Pancreas (tissue), 10 donors: ENCODE results near the gene PEPD. TPM values are rescaled to one million over a fixed set of nuclear protein-coding genes. Genes with fewer than 3 reads are reported as not detected.
A peak's percentile ranks its signal among the peaks of the same experiment; 100 is the strongest.

Source experiments
- ATAC-seq, 4 donors: fragments of 200-7000 bp; cut with Tn5 transposase; one replicate each; pipeline versions ENCODE4 v1.8.0 to v1.9.1; 2020; ENCODE audit warnings: mild to moderate bottlenecking in 4 of 4, moderate library complexity in 4 of 4
- DNase-seq, 6 donors: peaks; one replicate each; pipeline ENCODE4 v3.0.0-alpha.2; 2020
- FAIRE-seq: peaks from 2 replicates; lab custom pipeline; 2012; peaks lifted over from hg19 to GRCh38; lab: Jason Lieb, UNC
- H3K27ac ChIP-seq, 4 donors: fragments of 200-600 bp; sonication (generic); 1 replicate in 3 of 4; 2 replicates in 1 of 4; pipeline versions ENCODE4 v1.5.0 to v1.8.0; 2020
- H3K27me3 ChIP-seq, 4 donors: fragments of 200-600 bp; one replicate each; pipeline ENCODE4 v1.8.0; 2021
- H3K36me3 ChIP-seq, 3 donors: fragments of 200-600 bp; sonication (generic) in 1 of 3; one replicate each; pipeline versions ENCODE4 v1.5.0 to v1.8.0; 2020 to 2021
- H3K4me1 ChIP-seq, 3 donors: fragments of 200-600 bp; one replicate each; pipeline ENCODE4 v1.8.0; 2021
- H3K4me3 ChIP-seq, 4 donors: fragments of 200-600 bp; sonication (generic) in 2 of 4; one replicate each; pipeline versions ENCODE4 v1.5.0 to v1.8.0; 2020 to 2021
- H3K9me3 ChIP-seq, 4 donors: fragments of 200-600 bp; one replicate each; pipeline ENCODE4 v1.8.0; 2021
- CTCF ChIP-seq, 4 donors: fragments of 200-600 bp; sonication (generic) in 3 of 4; IDR thresholded peaks; one replicate each; pipeline versions ENCODE4 v1.5.0 to v1.8.0; 2021; ENCODE audit warnings: antibody characterized with exemption in 4 of 4
- WGBS, 2 donors: extraction: QIAGEN DNeasy Blood & Tissue Kit; methylation state at CpG; one replicate each; pipeline ENCODE4 v1.1.7; 2013; 5-methylcytosine and 5-hydroxymethylcytosine counted together
- intact Hi-C, 3 donors: fragments of 100-400 bp; cut with DNase I; formaldehyde crosslinking; loops; one replicate each; pipeline versions ENCODE4 v1.11.1 to v1.14.2; 2022
- polyA plus RNA-seq, 2 donors: library from polyadenylated mRNA; stranded (reverse); fragments of 200-250 nt; gene quantifications; one replicate each; pipeline ENCODE4 v1.2.3, GENCODE V29; 2013
- total RNA-seq, 6 donors: library from RNA; stranded (reverse); fragmentation: NEBNext Ultra II Directional in 4 of 6; extraction: Animal tissue kit (Norgen Biotek cat#: 25700) in 4 of 6; gene quantifications; one replicate each; pipeline versions ENCODE4 v1.2.1 to v1.2.4, GENCODE V29; 2021 to 2023
- donor health status: healthy with polysubstance abuse.
- donor health status: DM: no; HTN: no; CAD: no; lungs with moderate emphysema.
- donor health status: DM: no; HTN: no; CAD: no.
- donor health status: control.
- donor health status: control.
- donor health status: Bipolar disorder and iron deficiency.
- donor health status: DM: yes; HTN: yes; CAD: no.
- donor health status: DM: no; HTN: no; CAD: no.
- donor health status: DM: no; HTN: no; CAD: no.
- donor health status: DM: yes; HTN: yes; CAD: no.

The PEPD gene
- total and polyA plus RNA-seq, 8 donors, result 13.7 to 36.1 (median 22.5) TPM

GRCh38 chr19:33412601-33413425, 108.8 kb downstream of the PEPD start:
- WGBS, 2 donors, result 85 to 89% methylated on average over 18 of the region's 18 CpGs
- intact Hi-C loops, result no loop called here
- peak in 2 of 6 donors; percentile 19 to 44 for DNase-seq

GRCh38 chr19:33411621-33412180, 109.9 kb downstream of the PEPD start:
- no peak for ATAC-seq
- TF ChIP-seq CTCF (IDR thresholded peaks at IDR 0.05), result no peak
- intact Hi-C loops, result no loop called here
- FAIRE-seq, result no peak
- peak in 2 of 6 donors; percentile 17 to 59 for DNase-seq
- no peaks in the 10 kb centered on the region for H3K9me3 ChIP-seq
- H3K36me3 ChIP-seq, result no peaks in the 10 kb centered on the region
- no peak overlapping the region for H3K4me3 ChIP-seq
- H3K27me3 ChIP-seq, result no peaks in the 10 kb centered on the region
- no peaks in the 10 kb centered on the region for H3K4me1 ChIP-seq
- no peak overlapping the region for H3K27ac ChIP-seq
- 91% methylated on average over 20 of the region's 20 CpGs for WGBS, 2 donors

More at GRCh38 chr19:33412601-33413425, 108.8 kb downstream of the PEPD start:
- Histone ChIP-seq H3K4me3 (no peak overlapping the region), H3K36me3 (no peaks in the 10 kb centered on the region), H3K27ac (no peak overlapping the region), H3K9me3 (no peaks in the 10 kb centered on the region), H3K27me3 (no peaks in the 10 kb centered on the region), H3K4me1 (no peaks in the 10 kb centered on the region)
- FAIRE-seq (no peak), ATAC-seq (no peak)
- TF ChIP-seq CTCF (IDR thresholded peaks at IDR 0.05), result no peak

- intact Hi-C loops, result no loop called here
Measured at GRCh38 chr19:33410915-33411401, 110.6 kb downstream of the PEPD start.

GRCh38 chr19:33409906-33410685, 111.5 kb downstream of the PEPD start:
- H3K9me3 ChIP-seq, result no peaks in the 10 kb centered on the region
- TF ChIP-seq CTCF (IDR thresholded peaks at IDR 0.05), result no peak
- peak in 1 of 6 donors; percentile 63 for DNase-seq
- no peak overlapping the region for H3K27ac ChIP-seq
- intact Hi-C loops, result loop anchor here in 1 of 3 donors (10.0 kb wide), 1 partner anchor 165 kb away; no protein-coding TSS in a partner anchor
- H3K4me3 ChIP-seq, result no peak overlapping the region
- no peak for ATAC-seq
- FAIRE-seq, result no peak
- H3K27me3 ChIP-seq, result no peaks in the 10 kb centered on the region
- H3K4me1 ChIP-seq, result no peaks in the 10 kb centered on the region
- H3K36me3 ChIP-seq, result no peaks in the 10 kb centered on the region
- WGBS, 2 donors, result 91 to 94% methylated on average over 27 of the region's 27 CpGs

More at GRCh38 chr19:33410915-33411401, 110.6 kb downstream of the PEPD start:
- peak in 1 of 6 donors; percentile 54 for DNase-seq
- no peaks in the 10 kb centered on the region for H3K9me3 ChIP-seq
- H3K36me3 ChIP-seq, result no peaks in the 10 kb centered on the region
- H3K4me3 ChIP-seq, result no peak overlapping the region
- no peak for ATAC-seq
- no peak overlapping the region for H3K27ac ChIP-seq
- 84 to 90% methylated on average over 21 of the region's 21 CpGs for WGBS, 2 donors
- no peak for TF ChIP-seq CTCF (IDR thresholded peaks at IDR 0.05)
- no peak for FAIRE-seq
- no peaks in the 10 kb centered on the region for H3K27me3 ChIP-seq
- no peaks in the 10 kb centered on the region for H3K4me1 ChIP-seq
